NCI-H460 (cell line): ENCODE measurements around the gene FAM228A. TPM values are rescaled to one million over a fixed set of nuclear protein-coding genes. Genes with fewer than 3 reads are reported as not detected.
"Not testable (repeated sequence)": the region's sequence is repeated elsewhere in the genome, so short reads cannot be mapped to it uniquely, and the experiment has no call there.

Source experiments
- DNase-seq: peaks from one replicate; pipeline ENCODE4 v3.0.0-alpha.2; 2016; ENCODE audit warnings: low read depth; ENCODE audit errors: extremely low read depth
- polyA plus RNA-seq: library from polyadenylated mRNA; depleted of rRNA; stranded (reverse); fragments of >200 nt; gene quantifications from 2 replicates; pipeline ENCODE4 v1.2.3, GENCODE V29; 2014; cell fraction: nucleus; rRNA removed
- total RNA-seq: library from RNA; depleted of rRNA; stranded (reverse); fragments of >200 nt; shearing (Covaris generic); gene quantifications from 2 replicates; pipeline ENCODE4 v1.2.3, GENCODE V29; 2014; rRNA removed

The FAM228A gene
- not detected in 2 replicates for total RNA-seq
- not detected in 2 replicates for polyA plus RNA-seq

DNA sequence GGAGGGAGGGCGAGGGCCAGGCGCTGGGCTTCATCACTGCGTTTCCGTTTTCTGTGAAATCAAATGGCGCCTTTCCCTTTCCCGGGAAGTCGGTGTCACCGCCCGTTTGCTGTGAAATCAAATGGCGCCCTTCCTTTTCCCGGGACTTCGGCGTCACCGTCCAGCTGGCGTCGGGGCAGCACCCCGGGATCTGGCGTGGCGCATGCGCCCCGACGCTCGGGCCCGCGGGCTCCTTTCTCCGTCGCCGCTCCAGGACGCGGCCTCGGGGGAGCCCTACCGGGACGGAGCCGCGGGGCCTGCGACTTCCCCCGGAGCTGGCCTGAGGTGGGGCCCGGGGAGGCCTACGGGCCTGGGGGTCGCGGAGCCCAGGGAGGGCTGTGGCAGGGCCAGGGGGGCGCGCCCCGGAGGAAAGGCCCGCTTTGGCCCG, at the start of gene FAM228A:
FAM228A (plus strand) TSS at position 203 of the 427 bp plus-strand sequence. CDS start 428 bp downstream, outside the sequence.
- DNase-seq: no peak

DNA sequence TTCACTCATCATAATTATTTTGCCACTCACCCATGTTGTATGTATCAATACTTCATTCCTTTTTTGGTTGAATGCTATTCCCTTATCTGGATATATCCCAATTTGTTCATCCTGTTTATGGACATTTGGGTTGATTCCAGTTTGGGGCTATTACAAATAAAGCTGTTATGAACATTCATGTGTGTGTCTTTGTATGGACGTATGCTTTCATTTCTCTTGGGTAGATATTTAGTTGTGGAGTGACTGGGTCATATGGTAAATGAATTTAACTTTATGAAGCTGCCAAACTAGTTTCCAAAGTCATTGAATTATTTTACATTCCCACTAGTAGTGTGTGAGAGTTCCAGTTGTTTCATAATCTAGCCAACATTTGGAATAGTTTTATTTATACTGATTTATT, 48.9 kb upstream of the FAM228A start:
- DNase-seq: no peak

DNA sequence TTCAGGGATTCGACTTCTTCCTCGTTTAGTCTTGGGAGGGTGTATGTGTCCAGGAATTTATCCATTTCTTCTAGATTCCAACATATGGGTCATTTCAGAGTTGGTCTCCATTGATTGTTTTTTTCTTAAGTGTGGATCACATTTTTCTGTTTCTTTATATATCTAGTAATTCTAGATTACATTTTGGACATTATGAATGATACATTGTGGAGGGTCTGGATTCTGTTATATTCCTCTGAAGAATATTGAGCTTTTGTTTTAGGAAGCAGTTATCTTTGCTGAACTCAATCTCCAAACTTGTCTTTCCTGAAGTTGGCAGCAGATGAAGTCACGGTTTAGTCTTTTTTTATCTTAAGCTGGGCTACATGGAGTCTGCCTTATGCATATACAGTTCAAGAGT, 42.3 kb upstream of the FAM228A start:
- DNase-seq: no peak

DNA sequence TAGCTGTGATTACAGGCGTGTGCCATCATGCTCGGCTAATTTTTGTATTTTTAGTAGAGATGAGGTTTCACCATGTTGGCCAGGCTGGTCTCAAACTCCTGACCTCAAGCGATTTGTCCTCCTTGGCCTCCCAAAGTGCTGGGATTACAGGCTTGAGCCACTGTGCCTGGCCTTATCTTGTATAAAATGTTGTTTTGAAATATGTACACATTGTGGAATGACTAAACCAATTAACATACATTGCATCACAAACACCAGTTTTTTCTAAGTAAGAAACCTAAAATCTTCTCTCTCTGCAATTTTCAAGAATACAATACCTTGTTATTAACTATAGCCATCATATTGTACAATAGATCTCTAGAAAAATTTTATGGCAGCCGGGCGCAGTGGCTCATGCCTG, 34.5 kb upstream of the FAM228A start:
- DNase-seq: not testable (repeated sequence)

- no peak for DNase-seq
Measured at GRCh38 chr2:24147364-24147763, 27.5 kb upstream of the FAM228A start.

DNA sequence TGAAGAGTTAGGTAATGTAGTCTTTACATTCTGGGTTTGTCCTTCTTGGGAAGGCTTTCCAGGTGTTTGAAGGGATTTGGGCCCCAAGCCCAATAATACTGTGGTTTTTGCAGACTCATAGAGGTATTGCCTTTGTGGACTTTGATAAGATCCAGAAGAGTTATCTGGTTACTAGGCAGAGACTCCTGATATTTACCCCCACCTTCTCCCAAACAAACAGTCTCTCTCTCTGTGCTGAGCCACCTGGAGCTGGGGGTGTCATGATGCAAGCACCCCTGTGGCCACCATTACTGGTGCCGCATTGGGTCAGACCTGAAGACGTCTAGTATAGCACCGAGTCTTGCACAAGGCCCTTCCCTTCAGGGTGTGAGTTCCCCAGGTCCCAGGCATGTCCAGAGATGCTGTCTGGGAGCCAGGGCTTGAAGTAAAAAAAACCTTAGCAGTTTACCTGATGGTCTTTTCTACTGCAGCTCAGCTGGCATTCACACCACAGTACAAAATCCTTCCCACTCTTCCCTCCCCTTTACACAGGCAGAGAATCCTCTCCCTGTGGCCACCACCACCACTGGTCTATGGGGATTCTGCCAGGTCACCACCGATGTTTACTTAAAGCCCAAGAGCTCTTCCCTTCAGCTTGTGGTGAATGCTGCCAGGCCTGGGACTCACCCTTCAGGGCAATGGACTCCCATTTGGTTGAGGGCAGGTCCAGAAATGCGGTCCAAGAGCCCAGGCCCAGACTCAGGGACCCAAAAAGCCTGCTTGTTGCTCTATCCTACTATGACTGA, 22.2 kb upstream of the FAM228A start:
- DNase-seq: no peak

DNA sequence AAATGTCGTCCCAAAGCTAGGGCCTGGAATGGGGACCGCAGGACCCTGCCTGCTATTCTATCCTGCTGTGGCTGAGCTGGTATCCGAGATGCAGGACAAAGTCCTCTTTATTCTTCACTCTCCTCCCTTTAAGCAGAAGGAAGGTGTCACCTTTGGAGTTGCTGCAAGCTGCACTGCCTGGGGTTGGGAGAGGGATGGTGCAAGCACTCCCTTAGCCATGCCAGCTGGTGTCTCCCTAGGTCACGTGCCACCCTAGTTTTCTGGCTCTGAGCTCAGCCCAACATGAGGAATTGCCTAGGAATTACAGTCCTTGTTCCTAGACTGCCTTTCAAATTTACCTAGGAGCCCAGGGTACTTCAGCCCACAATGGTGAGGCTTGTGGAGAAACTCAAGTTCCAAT, 21.4 kb upstream of the FAM228A start:
- DNase-seq: no peak

DNA sequence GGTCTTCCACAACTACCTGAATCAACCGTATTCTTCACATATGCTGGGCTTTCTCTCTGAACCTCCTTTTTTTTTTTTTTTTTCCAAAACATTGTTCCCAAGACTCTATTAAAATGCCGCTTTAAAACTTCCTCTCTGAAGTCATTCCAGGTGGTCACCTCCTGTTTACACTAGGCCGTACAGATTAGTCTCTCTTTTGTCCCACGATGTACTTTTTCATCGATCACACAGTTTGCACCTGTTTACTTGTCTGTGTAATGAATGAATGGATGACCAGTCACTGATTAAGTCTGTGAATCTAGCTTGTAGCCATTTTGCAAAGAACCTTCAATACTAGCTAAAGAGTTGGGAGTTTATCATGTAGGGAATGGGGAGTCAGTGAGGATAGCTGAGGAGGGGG, 16.7 kb upstream of the FAM228A start:
- no peak for DNase-seq

- DNase-seq: no peak
Measured at GRCh38 chr2:24159708-24160107, 15.1 kb upstream of the FAM228A start.

GRCh38 chr2:24160761-24161160, 14.1 kb upstream of the FAM228A start:
- DNase-seq: no peak

DNA sequence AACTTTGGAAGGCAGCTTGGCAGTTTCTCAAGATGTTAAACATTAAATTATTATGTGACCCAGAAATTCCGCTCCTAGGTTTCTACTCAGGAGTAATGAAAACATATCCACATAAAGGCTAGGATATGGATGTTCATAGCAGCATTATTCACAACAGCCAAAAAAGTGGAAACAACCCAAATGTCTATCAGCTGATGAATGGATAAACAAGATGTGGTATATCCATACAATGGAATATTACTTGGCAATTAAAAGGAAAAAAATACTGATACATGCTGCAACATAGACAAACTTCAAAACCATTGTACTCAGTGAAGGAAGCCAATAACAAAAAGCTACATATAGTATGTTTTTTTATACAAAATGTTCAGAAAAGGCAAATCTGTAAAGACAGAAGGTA, 12.4 kb upstream of the FAM228A start:
- DNase-seq: no peak

GRCh38 chr2:24163186-24163585, 11.7 kb upstream of the FAM228A start:
- DNase-seq: no peak

DNA sequence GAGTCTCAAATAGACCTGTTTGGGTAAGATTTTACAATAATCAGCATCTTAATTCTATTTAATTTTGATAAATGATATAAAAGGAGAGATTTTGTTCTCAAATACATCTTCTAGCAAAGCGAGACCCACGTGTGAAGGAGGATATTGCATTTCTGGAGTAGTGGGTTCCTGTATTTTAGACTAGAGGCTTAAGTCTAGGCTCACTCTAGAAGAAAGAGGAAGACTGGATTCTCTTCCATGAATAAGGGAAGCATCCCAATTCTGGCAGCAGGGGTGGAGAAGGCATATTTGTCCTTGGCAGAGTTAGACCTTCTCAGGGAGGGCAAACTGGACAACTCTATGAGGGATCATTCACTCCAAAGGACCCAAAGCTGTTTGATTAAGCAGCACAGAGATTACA, 11.3 kb upstream of the FAM228A start:
- no peak for DNase-seq

DNA sequence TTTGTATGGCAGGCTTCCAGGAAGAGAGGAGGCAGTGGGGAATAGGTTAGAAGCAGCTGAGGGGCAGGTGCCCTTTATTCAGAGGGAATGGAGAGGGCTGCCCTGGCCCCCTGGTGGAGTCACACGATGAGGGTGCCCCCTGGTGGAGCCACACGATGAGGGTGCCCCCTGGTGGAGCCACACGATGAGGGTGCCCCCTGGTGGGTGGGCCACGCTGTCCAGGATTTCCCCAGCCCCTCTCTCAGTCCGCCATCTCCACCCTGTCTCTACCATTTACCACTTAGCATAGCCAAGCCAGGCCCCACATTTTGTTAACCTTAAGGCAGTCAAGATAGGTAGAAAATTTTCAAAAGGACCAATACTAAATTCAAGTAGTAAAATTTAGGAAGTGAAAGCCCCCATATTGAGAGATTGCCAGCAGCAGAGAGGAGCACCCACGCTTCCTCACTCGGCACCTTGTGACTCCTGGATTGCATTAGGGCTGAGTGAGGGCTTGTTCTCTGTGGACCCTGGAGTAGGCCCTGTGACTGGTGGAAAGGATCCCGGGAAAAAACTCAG, 10.4 kb upstream of the FAM228A start:
- DNase-seq: peak; percentile 11

DNA sequence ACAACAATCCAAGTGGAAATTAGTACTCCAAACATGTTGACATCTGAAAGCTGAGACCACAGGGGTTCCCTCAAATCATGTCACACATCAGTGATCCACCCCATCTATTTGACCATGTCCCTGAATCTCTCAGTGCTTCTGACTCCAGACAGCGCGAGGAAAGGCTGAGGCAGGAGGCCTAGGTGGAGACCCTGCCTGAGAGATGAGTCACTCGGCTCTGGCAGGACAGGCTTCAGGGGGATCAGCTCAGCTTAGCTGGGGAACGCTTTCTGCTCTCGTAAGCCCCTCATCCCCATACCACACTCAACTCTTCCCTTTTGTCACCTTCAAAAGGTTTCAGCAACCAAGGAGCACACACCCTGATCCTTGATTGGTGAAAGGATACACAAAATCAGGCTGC, 5.8 kb upstream of the FAM228A start:
- no peak for DNase-seq

DNA sequence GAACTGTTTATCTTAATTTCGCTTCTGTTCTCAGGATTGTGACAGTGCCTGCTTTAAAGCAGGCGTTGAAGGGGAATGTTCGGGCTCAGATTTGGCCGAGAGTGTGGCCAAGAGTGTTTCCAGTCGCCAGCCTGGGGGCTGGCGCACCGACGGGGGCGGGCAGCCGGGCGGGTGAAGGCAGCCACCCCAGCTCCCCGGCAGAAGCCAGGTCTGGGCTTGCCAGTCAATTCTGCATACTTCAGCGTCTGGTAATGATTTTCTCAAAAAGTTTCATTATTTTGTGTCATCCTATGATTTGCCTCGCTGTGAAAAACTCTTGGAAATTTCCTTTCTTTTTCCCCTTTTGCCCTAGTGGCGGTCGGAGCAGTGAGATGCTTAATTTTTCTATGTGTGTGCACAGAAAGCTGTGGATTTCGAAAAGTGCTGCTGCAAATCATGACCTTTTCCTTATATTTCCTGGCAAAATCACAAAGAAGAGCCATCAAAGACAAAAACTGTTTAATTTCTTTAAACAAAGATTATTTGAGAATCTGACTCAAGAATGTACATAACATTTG, 856 bp downstream of the FAM228A start:
- DNase-seq: no peak

DNA sequence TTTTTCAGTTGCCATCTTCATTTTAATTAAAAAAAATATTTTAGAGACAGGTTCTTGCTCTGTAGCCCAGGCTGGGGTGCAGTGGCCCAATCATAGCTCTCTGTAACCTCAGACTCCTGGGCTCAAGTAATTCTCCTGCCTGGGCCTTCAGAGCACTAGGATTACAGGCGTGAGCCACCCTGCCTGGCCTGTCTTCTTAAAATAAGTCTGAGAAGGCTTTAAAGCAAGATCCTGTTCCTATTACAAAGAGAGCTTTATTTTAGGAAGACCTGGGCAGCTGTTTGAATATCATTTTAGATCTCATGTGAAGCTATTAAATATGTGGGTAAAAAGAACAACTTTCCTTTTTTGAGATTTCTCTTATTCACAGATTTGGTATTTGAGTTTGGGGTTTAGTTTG, 1.5 kb downstream of the FAM228A start:
- no peak for DNase-seq

DNA sequence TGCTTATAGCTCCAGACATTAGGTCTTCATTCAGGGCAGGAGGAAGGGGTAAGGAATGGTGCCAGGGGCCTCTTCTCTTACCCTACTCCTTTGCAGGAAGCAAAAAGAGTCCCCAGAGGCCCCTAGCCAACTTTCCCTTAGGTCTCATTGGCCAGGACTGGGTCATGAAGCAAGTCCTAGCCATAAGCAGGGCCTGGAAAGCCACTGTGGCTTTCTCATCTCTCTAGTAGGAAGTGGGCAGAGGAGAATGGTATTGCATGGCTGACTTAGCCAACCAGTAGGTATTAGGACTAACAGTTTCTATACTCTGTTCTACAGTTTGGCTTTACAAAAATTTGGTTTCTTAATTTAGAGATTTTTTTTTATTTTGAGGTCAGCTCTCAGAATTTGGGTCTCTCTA, 4.8 kb downstream of the FAM228A start:
- DNase-seq: no peak

GRCh38 chr2:24181849-24182248, 7.0 kb downstream of the FAM228A start:
- DNase-seq: no peak

DNA sequence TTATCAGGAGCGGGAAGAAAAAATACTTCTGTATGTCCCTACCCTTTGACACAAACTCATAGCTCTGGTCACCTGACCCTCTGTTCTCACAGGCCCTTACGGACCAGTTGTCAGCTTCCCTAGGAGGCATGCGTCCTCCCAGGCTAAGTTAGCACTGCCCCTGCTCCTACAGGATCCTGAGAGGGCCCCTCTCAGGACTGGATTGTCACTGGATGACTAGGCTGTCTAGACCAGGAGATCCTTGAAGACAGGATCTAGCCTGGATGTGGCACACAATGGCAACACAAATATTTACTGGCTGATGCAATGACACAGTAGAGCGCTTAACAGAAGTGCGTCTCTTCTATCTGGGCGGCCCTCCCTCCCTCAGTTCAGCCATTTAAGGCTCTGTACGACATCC, 7.7 kb downstream of the FAM228A start:
- no peak for DNase-seq

DNA sequence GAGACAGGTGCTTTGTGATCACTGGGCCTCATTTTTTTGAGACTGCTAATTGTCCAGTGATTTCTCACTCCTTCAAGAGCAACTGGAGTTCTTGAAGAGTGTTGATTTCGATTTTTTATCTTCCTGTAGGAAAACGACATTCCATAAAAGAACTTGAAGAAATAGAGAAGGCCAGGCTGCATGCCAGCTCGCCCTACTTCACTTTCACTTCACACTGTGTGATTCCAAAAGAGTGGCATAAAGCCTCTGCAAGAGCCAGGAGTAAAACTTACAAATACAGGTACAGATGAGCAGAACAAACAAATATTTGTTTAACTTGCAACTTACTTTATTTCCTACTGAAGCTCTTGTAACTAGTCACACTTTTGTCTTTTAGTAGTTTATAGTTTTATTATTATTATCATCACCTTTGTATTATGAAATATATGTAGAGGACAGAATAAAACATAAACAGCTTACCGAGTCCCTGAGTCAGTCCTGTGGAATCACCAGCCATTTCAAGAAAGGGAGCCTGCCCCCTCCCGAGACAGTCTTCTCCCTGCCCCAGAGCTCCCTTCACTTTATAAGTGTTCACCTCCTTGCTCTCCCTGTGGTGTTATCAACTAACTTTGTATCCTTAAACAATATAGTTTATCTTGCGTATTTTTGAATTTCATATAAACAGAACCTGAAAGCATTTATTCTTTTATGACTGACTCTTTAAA, 8.7 kb downstream of the FAM228A start:
- no peak for DNase-seq
